ENCODE measurements around the gene HDGFL2.

HDGFL2 gene

DNA sequence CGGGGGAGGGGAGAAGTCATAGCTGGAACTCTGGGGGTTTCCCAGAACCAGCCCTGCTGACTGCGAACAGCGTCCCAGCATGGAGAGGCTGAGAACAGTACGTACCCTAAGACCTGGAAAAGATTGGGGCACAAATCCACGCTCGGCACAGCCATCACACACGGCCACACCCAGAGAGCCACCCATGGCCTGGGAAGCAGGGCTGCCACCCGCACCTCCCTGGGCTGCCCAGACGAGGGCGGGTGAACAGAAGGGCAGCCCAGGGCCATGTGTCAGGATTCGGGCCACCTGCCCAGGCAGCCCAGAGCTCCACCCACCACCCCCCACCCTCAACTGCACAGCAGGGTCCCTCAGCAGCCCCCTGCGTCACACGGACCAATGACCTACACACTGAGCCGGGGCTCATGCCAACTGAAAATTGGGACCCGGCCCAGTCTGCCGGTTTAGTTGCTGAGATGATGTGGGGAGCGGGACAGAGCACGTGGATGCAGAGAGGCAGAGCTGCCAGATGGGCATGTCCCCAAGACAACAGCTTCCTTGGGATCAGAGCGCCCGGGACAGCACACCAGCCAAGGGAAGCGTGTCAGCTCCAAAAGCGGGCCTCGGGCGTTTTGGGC, 23.0 kb upstream of the HDGFL2 start:
- DNase-seq (ENCODE audit: low read depth) = no peak
- H3K4me3 ChIP-seq (replicated peaks; ENCODE audit: low read depth, low read length) = no peak overlapping the region
- TF ChIP-seq, protein P1, sequence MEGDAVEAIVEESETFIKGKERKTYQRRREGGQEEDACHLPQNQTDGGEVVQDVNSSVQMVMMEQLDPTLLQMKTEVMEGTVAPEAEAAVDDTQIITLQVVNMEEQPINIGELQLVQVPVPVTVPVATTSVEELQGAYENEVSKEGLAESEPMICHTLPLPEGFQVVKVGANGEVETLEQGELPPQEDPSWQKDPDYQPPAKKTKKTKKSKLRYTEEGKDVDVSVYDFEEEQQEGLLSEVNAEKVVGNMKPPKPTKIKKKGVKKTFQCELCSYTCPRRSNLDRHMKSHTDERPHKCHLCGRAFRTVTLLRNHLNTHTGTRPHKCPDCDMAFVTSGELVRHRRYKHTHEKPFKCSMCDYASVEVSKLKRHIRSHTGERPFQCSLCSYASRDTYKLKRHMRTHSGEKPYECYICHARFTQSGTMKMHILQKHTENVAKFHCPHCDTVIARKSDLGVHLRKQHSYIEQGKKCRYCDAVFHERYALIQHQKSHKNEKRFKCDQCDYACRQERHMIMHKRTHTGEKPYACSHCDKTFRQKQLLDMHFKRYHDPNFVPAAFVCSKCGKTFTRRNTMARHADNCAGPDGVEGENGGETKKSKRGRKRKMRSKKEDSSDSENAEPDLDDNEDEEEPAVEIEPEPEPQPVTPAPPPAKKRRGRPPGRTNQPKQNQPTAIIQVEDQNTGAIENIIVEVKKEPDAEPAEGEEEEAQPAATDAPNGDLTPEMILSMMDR (IDR thresholded peaks at IDR 0.05; ENCODE audit: low read length, missing control alignments) = no peak

DNA sequence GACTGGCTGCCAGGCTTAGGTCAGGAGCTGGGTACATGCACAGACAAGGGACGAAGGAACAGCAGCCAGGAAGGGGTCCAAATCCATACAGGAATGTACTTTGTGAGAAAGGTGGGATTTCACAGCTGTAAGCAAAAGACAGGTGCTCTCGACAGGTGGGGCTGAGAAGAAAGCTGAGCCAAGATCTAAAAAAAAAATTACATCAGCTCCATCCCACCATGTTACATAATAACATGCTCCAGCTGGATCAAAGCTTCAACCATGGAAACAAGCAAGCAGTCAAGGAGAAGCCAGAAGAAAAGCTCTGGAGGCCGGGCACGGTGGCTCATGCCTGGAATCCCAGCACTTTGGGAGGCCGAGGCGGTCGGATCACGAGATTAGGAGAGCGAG, 22.5 kb upstream of the HDGFL2 start:
- TF ChIP-seq, protein P1 (IDR thresholded peaks at IDR 0.05; ENCODE audit: low read length, missing control alignments) = no peak
- no peak overlapping the region for H3K4me3 ChIP-seq (replicated peaks; ENCODE audit: low read depth, low read length)
- no peak for DNase-seq (ENCODE audit: low read depth)

DNA sequence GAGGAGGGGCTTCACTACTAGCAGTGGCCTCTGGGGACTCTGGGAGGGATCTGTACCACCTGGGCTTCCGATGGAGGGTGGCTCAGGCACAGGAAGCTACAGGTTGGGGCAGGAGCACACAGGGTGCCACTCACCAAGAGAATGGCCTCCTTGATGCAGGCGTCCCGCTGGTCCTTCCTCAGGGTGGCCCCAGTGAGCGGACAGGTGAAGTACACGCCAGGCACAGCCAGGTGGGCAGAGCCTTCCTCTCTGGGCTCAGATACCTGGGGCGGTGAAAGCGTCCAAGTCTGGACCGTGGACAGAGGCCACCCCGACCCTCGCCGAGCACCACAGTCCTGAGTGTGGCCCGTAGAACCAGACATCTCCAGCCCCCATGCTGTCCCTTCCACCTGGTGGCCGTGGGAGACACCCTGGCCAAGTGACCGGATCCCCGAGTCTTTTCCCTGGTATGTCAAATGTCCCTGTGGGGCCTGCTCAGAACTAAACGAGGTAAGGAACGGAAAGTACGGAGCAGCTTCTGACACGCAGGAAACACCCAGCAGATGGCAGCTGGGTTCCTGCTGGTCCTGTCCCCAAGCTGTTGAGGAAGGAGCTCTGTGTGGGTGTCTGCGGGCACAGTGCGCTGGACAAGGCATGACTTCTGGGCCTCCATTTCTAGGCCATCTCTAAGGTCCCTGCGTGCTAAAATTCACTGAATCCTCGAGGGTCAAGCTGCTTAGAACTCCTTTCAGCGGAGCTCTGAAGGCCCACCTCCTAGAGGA, 19.7 kb upstream of the HDGFL2 start:
- DNase-seq (ENCODE audit: low read depth) = no peak
- no peak overlapping the region for H3K4me3 ChIP-seq (replicated peaks; ENCODE audit: low read depth, low read length)
- TF ChIP-seq, protein P1 (IDR thresholded peaks at IDR 0.05; ENCODE audit: low read length, missing control alignments) = no peak

DNA sequence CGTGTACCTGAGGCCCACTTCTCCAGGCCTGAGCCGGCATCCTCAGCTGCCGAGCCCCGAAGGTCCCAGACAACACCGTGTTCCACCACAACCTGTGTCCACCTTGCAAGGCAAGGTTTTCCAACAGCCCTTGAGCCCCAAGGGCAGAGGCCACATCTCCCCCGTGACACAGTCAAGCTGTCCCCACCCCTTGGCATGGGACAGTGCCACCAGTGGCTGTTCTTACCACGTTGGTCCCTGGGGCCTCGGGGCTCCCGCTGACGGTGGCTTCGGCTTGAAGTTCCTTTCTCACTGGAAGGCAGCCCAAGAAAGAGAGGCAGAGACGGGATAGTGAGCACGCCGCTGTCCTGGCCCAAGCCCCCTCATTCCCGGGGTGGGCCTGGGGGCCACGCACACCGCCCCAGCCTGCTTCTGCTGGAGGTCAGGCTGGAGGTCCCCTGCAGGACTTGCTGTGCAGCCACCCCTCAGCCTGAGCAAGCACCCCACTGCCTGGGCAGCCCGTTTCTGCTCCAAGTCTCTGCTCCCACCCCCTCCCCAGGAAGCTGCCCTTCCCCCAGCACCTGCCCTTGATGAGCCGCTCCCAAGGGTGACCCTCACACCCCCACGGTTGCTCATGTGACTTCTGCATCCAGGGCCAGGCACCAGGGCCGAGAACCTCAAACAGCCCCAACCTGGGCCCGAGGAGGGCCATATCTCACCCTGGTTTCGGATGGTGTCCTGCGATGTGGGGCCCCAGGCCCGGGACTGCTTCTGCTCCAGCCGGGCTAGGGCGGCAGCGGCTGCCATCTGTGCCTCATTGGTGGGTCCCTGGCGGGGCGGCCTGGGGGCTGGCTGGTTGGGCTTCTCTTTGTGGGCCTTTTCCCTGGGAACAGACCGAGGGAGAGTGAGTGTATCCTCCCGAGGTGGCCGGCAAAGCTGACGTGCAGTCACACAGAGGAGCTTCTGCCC, 18.6 kb upstream of the HDGFL2 start:
- TF ChIP-seq, protein P1 (IDR thresholded peaks at IDR 0.05; ENCODE audit: low read length, missing control alignments) = no peak
- no peak overlapping the region for H3K4me3 ChIP-seq (replicated peaks; ENCODE audit: low read depth, low read length)
- no peak for DNase-seq (ENCODE audit: low read depth)

DNA sequence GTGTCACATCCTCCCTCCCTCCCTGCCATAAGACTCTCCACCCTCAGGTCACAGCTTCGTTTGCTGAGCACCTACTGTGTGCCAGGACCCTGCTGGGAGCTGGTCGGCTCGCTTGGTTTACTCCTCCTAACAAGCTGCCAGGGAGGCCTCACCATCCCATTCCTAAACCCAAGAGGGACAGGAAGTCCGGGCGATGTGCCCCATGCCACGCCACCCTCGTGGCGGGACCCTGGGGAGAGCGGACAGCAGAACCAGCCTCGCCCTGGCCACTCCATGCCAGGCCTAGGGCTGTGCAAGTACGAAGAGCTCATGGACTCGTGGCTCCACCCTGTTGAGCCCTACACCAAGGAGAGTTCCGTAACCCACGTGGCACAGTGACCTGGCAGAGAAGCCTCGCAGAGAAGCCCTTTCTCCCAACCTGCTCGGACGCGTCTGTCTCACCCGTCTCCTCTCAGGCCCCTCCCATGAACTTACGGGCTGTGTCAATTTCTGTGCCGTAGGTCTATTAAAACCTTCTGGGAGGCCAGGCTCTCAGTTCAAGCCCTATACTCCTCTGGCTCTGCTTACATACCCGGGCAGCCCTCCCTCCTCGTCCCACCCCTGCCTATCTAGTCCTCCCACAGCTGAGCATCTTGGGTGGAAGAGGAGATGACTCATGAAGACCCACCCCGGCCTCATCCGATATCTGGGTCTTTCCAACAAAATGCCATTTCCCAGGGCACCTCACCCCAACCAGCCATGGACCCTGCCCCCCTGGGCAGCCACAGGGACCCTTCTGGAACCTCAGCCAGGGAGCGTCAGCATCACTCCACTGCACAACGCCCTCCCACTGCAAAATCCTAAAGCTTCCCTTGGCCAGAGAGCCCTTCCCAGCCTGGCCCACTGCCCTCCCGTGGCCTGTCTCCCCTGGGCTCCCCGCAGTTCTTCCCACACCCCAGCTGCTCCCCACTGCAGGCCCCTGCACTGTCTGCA, 17.1 kb upstream of the HDGFL2 start:
- peak; percentile 68 for DNase-seq (ENCODE audit: low read depth)
- H3K4me3 ChIP-seq (replicated peaks; ENCODE audit: low read depth, low read length) = peak overlapping the region; percentile 89
- TF ChIP-seq, protein P1 (IDR thresholded peaks at IDR 0.05; ENCODE audit: low read length, missing control alignments) = no peak

All from fibroblast of pulmonary artery (primary cell).